T1000 (cell line): ENCODE measurements around the gene UBN1.

Experiments used
- DNase-seq: peaks from one replicate; lab custom pipeline; 2025; ENCODE audit warnings: mixed read lengths; lab: John Stamatoyannopoulos, UW

The UBN1 gene

GRCh38 chr16:4859190-4859899 lies 12.1 kb downstream of the UBN1 start:
- DNase-seq = no peak

GRCh38 chr16:4859900-4860255 lies 12.6 kb downstream of the UBN1 start:
- DNase-seq = no peak

GRCh38 chr16:4860727-4861342 lies 13.6 kb downstream of the UBN1 start:
- DNase-seq = no peak

- DNase-seq = no peak
These were observed 15.4 kb downstream of the UBN1 start for GRCh38 chr16:4862639-4863038.

GRCh38 chr16:4864728-4865127 lies 17.4 kb downstream of the UBN1 start:
- no peak for DNase-seq

- DNase-seq = no peak
These were observed 18.1 kb downstream of the UBN1 start for GRCh38 chr16:4865231-4865860.

GRCh38 chr16:4866586-4866985 lies 19.3 kb downstream of the UBN1 start:
- no peak for DNase-seq

- no peak for DNase-seq
These were observed 20.7 kb downstream of the UBN1 start for GRCh38 chr16:4868026-4868425.

- DNase-seq = no peak
These were observed 21.3 kb downstream of the UBN1 start for GRCh38 chr16:4868535-4868934.

- DNase-seq = no peak
These were observed 22.0 kb downstream of the UBN1 start for GRCh38 chr16:4869147-4869805.

GRCh38 chr16:4870138-4870671 lies 22.9 kb downstream of the UBN1 start:
- no peak for DNase-seq

GRCh38 chr16:4871071-4871470 lies 23.8 kb downstream of the UBN1 start:
- DNase-seq = no peak

GRCh38 chr16:4873091-4873490 lies 25.8 kb downstream of the UBN1 start:
- DNase-seq = no peak

GRCh38 chr16:4874666-4875065 lies 27.4 kb downstream of the UBN1 start:
- DNase-seq = no peak

GRCh38 chr16:4876646-4877379 lies 29.5 kb downstream of the UBN1 start:
- no peak for DNase-seq

- DNase-seq = no peak
These were observed 30.1 kb downstream of the UBN1 start for GRCh38 chr16:4877380-4877685.

GRCh38 chr16:4879049-4879448 lies 31.8 kb downstream of the UBN1 start:
- DNase-seq = no peak

GRCh38 chr16:4880006-4880580 lies 32.8 kb downstream of the UBN1 start:
- DNase-seq = no peak

GRCh38 chr16:4882000-4882632 lies 34.8 kb downstream of the UBN1 start:
- DNase-seq = peak; percentile 21

- DNase-seq = no peak
These were observed 35.5 kb downstream of the UBN1 start for GRCh38 chr16:4882633-4883285.

- DNase-seq = no peak
These were observed 36.2 kb downstream of the UBN1 start for GRCh38 chr16:4883501-4883900.
